ENCODE measurements around the gene BTNL3.

The BTNL3 gene

DNA sequence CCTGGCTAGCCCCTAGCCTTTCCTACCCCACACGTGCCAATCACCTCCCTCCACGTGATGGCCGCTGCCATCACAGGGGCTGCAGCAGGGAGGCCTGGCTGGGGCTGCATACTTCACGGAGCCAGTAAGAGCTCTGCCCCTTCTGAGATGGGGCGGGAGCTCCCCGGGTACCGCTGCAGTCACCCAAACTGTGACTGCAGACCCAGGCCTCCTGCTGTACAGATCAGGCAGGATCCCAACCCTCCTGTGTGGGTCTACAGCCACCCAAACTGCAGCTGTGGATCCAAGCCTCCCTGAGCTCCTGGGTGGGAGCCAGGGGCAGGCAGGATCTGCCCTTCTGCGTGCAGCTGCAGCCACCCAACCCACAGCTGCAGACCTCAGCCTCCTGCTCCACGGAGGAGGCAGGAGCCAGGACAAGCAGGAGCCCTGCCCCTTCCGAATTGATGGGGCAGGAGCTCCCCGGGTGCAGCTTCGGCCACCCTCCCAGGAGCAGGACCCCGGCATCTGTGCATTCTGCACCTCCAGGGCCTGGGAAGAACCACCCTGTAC lies 48.2 kb downstream of the BTNL3 start:
- H3K4me3 ChIP-seq (replicated peaks; ENCODE audit: low read depth, low read length), result no peak overlapping the region
- TF ChIP-seq, protein P1, sequence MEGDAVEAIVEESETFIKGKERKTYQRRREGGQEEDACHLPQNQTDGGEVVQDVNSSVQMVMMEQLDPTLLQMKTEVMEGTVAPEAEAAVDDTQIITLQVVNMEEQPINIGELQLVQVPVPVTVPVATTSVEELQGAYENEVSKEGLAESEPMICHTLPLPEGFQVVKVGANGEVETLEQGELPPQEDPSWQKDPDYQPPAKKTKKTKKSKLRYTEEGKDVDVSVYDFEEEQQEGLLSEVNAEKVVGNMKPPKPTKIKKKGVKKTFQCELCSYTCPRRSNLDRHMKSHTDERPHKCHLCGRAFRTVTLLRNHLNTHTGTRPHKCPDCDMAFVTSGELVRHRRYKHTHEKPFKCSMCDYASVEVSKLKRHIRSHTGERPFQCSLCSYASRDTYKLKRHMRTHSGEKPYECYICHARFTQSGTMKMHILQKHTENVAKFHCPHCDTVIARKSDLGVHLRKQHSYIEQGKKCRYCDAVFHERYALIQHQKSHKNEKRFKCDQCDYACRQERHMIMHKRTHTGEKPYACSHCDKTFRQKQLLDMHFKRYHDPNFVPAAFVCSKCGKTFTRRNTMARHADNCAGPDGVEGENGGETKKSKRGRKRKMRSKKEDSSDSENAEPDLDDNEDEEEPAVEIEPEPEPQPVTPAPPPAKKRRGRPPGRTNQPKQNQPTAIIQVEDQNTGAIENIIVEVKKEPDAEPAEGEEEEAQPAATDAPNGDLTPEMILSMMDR (IDR thresholded peaks at IDR 0.05; ENCODE audit: low read depth, low read length, missing control alignments), result no peak
- DNase-seq (ENCODE audit: extremely low read depth, low read depth), result no peak

DNA sequence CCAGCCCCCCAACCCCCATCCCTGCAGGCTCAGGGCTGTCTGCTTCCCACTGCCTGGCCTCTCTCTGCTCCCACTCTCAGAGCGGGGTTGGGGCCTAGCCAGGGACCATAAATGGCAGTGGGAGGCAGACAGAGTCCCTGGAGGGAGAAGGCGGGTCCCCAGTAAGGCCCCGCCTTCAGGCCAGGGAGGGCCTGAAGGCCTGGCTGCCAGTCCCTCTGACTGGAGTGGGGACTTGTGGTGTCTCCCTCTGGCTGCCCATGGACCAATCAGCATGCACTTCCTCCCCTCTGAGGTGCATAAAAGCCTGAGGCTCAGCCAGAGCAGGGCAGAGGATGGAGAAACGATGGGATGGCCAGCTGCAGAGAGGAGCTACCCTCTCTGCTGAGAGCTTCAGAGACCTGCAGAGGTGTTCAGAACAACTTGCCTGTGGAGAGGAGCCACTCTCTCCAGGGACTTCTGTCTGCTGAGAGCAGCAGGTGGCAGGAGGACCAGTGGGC lies 48.8 kb downstream of the BTNL3 start:
- TF ChIP-seq, protein P1 (IDR thresholded peaks at IDR 0.05; ENCODE audit: low read depth, low read length, missing control alignments), result no peak
- H3K4me3 ChIP-seq (replicated peaks; ENCODE audit: low read depth, low read length), result no peak overlapping the region
- DNase-seq (ENCODE audit: extremely low read depth, low read depth), result no peak

DNA sequence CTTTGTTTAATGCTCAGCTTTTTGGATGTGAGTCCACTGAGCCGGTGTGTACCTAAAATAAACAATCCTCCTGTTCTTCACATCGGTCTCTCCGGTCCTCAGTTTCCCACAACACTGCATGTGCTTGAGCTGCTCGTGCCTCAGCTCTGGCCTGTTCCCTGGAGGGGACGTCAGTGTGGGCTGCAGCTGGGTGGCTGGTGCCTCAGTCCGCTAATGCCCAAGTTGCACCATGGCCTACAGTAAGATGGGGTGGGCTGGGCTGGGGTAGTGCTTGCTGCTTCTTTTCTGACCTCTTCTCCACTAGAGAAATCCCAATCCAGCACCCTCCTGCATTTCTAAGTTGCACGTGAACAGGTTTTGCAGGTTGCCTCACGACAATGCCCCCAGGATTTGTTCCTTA lies 50.8 kb downstream of the BTNL3 start:
- H3K4me3 ChIP-seq (replicated peaks; ENCODE audit: low read depth, low read length), result no peak overlapping the region
- TF ChIP-seq, protein P1 (IDR thresholded peaks at IDR 0.05; ENCODE audit: low read depth, low read length, missing control alignments), result no peak

DNA sequence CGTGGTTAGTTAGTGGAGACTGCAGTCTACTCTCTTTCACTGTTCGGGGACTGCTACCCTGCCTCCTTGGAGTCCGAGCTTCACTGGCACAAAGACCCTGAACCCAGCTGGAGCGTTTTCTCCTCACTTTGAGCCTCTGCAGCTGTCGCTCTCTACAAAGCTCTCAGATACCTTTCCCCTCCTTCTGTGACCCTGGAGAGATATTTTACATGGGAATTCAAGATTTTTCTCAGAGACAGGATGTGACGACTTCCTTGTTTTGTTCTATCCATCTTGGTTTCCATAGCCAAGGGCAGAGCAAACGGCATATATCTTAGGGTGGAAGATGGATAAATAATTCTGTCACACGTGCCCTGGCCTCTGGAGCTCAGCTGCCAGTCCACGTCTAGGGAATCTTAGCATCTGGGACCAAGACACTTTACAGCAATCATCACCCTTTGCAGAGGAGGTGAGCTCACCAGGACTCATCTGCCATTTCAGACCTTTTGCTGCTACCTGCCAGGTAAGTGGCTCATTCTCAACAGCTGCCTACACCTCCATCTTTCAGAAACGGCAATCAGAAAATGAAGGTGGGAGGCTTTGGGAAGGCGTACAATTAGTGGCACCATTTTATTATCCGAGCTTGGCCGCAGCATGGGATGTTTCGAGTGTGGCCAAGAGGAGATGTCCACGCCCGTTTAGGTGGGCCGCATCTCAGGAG lies 51.4 kb downstream of the BTNL3 start, which contains the start of gene BTNL9:
BTNL9 (plus strand) TSS at position 336 of the 700 bp plus-strand sequence. CDS start 5,224 bp downstream, outside the sequence.
- TF ChIP-seq, protein P1 (IDR thresholded peaks at IDR 0.05; ENCODE audit: low read depth, low read length, missing control alignments), result no peak
- no peak within 1 kb of the TSS for H3K4me3 ChIP-seq (replicated peaks; ENCODE audit: low read depth, low read length)
- DNase-seq (ENCODE audit: extremely low read depth, low read depth), result no peak

More for the DNA sequence above, 50.8 kb downstream of the BTNL3 start:
- no peak for DNase-seq (ENCODE audit: extremely low read depth, low read depth)

DNA sequence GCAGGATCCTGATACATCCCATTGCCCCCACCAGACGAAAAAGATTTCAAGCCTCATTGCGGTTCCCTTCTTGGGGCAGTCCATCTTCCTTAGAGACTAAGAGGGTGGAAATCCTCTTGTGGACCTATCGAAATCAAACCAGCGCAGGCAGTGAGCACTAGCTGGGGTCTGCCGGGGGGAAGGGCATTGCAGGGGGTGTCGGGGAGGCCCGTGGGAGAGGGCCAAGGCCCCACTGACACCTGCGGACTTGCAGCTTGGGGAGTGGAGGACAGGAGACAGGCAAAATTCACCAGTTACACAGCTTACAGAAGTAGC lies 51.9 kb downstream of the BTNL3 start:
- no peak overlapping the region for H3K4me3 ChIP-seq (replicated peaks; ENCODE audit: low read depth, low read length)
- no peak for DNase-seq (ENCODE audit: extremely low read depth, low read depth)
- TF ChIP-seq, protein P1 (IDR thresholded peaks at IDR 0.05; ENCODE audit: low read depth, low read length, missing control alignments), result no peak

DNA sequence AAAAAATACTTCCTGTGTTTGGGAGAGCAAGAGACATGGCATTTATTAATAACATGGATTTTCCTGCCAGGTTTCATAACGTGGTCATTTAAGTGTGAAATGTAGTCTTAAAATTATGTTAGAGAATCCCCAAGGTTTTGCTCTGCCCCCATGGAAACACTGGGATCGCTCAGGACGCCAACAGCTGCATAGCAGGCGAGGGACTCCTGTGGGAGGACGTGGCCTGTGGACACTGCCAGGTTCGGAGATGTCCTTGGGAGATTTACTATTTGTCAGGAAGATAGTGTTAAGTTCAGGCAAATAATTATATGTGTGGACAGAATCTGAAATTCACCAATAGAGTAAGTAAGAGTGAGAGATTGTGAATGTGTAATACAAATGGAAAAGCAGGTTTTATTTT lies 52.4 kb downstream of the BTNL3 start:
- TF ChIP-seq, protein P1 (IDR thresholded peaks at IDR 0.05; ENCODE audit: low read depth, low read length, missing control alignments), result no peak
- H3K4me3 ChIP-seq (replicated peaks; ENCODE audit: low read depth, low read length), result no peak overlapping the region
- no peak for DNase-seq (ENCODE audit: extremely low read depth, low read depth)

Data from HFF-Myc (cell line).